Mesodermal cell (in vitro differentiated cells): Measurements from ENCODE around the gene CEP350.

Experiments used
- H3K27ac ChIP-seq: 2 replicates; pipeline ENCODE4 v1.7.0; 2013; ENCODE audit warnings: mild to moderate bottlenecking, low read depth, low read length, moderate library complexity; ENCODE audit not compliant: severe bottlenecking
- H3K36me3 ChIP-seq: 2 replicates; pipeline ENCODE4 v1.7.1; 2013; ENCODE audit warnings: mild to moderate bottlenecking, low read length, moderate library complexity; ENCODE audit not compliant: control insufficient read depth, insufficient read depth
- H3K4me1 ChIP-seq: one replicate; pipeline ENCODE4 v1.7.1; 2013; ENCODE audit warnings: mild to moderate bottlenecking, low read length; ENCODE audit not compliant: insufficient read depth, control insufficient read depth, poor library complexity, severe bottlenecking
- H3K4me3 ChIP-seq: 2 replicates; pipeline ENCODE4 v1.7.0; 2013; ENCODE audit warnings: low read length, control low read depth, mild to moderate bottlenecking; ENCODE audit not compliant: insufficient read depth, poor library complexity, severe bottlenecking; ENCODE audit errors: extremely low read depth
- H3K9me3 ChIP-seq: 2 replicates; pipeline ENCODE4 v1.7.1; 2013; ENCODE audit warnings: mild to moderate bottlenecking, low read length, moderate library complexity; ENCODE audit not compliant: control insufficient read depth
- WGBS, 2 experiments: methylation state at CpG; one replicate each; pipeline ENCODE4 v1.1.5; 2013; ENCODE audit warnings: missing lambda C conversion rate in 2 of 2; ENCODE audit not compliant: insufficient coverage in 2 of 2; 5-methylcytosine and 5-hydroxymethylcytosine counted together

Gene CEP350

GRCh38 chr1:180062452-180062971 lies 107.9 kb downstream of the CEP350 start:
- peaks cover 49% of the 10 kb centered on the region for H3K36me3 ChIP-seq

GRCh38 chr1:180065408-180065807 lies 110.8 kb downstream of the CEP350 start:
- 100% methylated on average over 1 to 2 of the region's 4 CpGs for WGBS, 2 experiments
- H3K4me1 ChIP-seq: no peaks in the 10 kb centered on the region
- H3K36me3 ChIP-seq: peaks cover 62% of the 10 kb centered on the region

More at GRCh38 chr1:180062452-180062971, 107.9 kb downstream of the CEP350 start:
- Histone ChIP-seq H3K4me1 (no peaks in the 10 kb centered on the region), H3K9me3 (no peaks in the 10 kb centered on the region), H3K27ac (no peak overlapping the region), H3K4me3 (no peak overlapping the region)
- WGBS, 2 experiments: 100% methylated on average over 2 of the region's 3 CpGs

GRCh38 chr1:180066150-180066549 lies 111.5 kb downstream of the CEP350 start:
- no peak overlapping the region for H3K27ac ChIP-seq
- WGBS, 2 experiments: 100% methylated on average over 2 of the region's 3 CpGs; no CpG with 5 or more reads in 1 of the 2 experiments
- H3K4me3 ChIP-seq: no peak overlapping the region
- no peaks in the 10 kb centered on the region for H3K4me1 ChIP-seq
- H3K36me3 ChIP-seq: peaks cover 62% of the 10 kb centered on the region
- no peaks in the 10 kb centered on the region for H3K9me3 ChIP-seq

More at GRCh38 chr1:180065408-180065807, 110.8 kb downstream of the CEP350 start:
- Histone ChIP-seq H3K27ac (no peak overlapping the region), H3K4me3 (no peak overlapping the region), H3K9me3 (no peaks in the 10 kb centered on the region)

- 94 to 95% methylated on average over 4 to 5 of the region's 6 CpGs for WGBS, 2 experiments
- no peaks in the 10 kb centered on the region for H3K4me1 ChIP-seq
- H3K9me3 ChIP-seq: no peaks in the 10 kb centered on the region
- no peak overlapping the region for H3K4me3 ChIP-seq
- H3K36me3 ChIP-seq: peaks cover 46% of the 10 kb centered on the region
- H3K27ac ChIP-seq: no peak overlapping the region
Measured at GRCh38 chr1:180070286-180070685, 115.7 kb downstream of the CEP350 start.

GRCh38 chr1:180071759-180072158 lies 117.1 kb downstream of the CEP350 start:
- Histone ChIP-seq H3K27ac (no peak overlapping the region), H3K4me3 (no peak overlapping the region), H3K4me1 (no peaks in the 10 kb centered on the region), H3K36me3 (peaks cover 51% of the 10 kb centered on the region), H3K9me3 (no peaks in the 10 kb centered on the region)
- WGBS, 2 experiments: 100% methylated on average over 1 to 2 of the region's 5 CpGs

GRCh38 chr1:180080439-180080838 lies 125.8 kb downstream of the CEP350 start:
- Histone ChIP-seq H3K4me3 (no peak overlapping the region), H3K9me3 (no peaks in the 10 kb centered on the region), H3K27ac (no peak overlapping the region), H3K4me1 (no peaks in the 10 kb centered on the region), H3K36me3 (peaks cover 48% of the 10 kb centered on the region)
- no CpG with 5 or more reads among the region's 1 CpG for WGBS, 2 experiments

- Histone ChIP-seq H3K36me3 (peaks cover 40% of the 10 kb centered on the region), H3K4me3 (no peak overlapping the region)
Measured at GRCh38 chr1:180081474-180081873, 126.9 kb downstream of the CEP350 start.

GRCh38 chr1:180083164-180083563 lies 128.6 kb downstream of the CEP350 start:
- Histone ChIP-seq H3K27ac (no peak overlapping the region), H3K36me3 (peaks cover 30% of the 10 kb centered on the region), H3K4me1 (no peaks in the 10 kb centered on the region), H3K9me3 (no peaks in the 10 kb centered on the region), H3K4me3 (no peak overlapping the region)
- no CpG with 5 or more reads among the region's 1 CpG for WGBS, 2 experiments

More at GRCh38 chr1:180081474-180081873, 126.9 kb downstream of the CEP350 start:
- no peaks in the 10 kb centered on the region for H3K4me1 ChIP-seq
- H3K9me3 ChIP-seq: no peaks in the 10 kb centered on the region
- H3K27ac ChIP-seq: no peak overlapping the region
- WGBS, 2 experiments: 94% methylated on average over 2 of the region's 2 CpGs; no CpG with 5 or more reads in 1 of the 2 experiments

- no peaks in the 10 kb centered on the region for H3K9me3 ChIP-seq
- WGBS, 2 experiments: 100% methylated on average over 1 of the region's 1 CpG
- peaks cover 37% of the 10 kb centered on the region for H3K36me3 ChIP-seq
- no peaks in the 10 kb centered on the region for H3K4me1 ChIP-seq
- no peak overlapping the region for H3K4me3 ChIP-seq
- no peak overlapping the region for H3K27ac ChIP-seq
Measured at GRCh38 chr1:180084867-180085266, 130.3 kb downstream of the CEP350 start.

GRCh38 chr1:180085331-180085730 lies 130.7 kb downstream of the CEP350 start:
- H3K4me3 ChIP-seq: no peak overlapping the region
- WGBS, 2 experiments: 97 to 100% methylated on average over 2 of the region's 2 CpGs
- no peaks in the 10 kb centered on the region for H3K9me3 ChIP-seq
- peaks cover 38% of the 10 kb centered on the region for H3K36me3 ChIP-seq
- H3K4me1 ChIP-seq: no peaks in the 10 kb centered on the region
- no peak overlapping the region for H3K27ac ChIP-seq

GRCh38 chr1:180092931-180093650 lies 138.5 kb downstream of the CEP350 start:
- Histone ChIP-seq H3K4me3 (no peak overlapping the region), H3K27ac (no peak overlapping the region), H3K9me3 (no peaks in the 10 kb centered on the region), H3K36me3 (peaks cover 82% of the 10 kb centered on the region), H3K4me1 (no peaks in the 10 kb centered on the region)
- 78 to 93% methylated on average over 3 of the region's 4 CpGs for WGBS, 2 experiments
